ENCODE measurements around the gene SMOC1. TPM values are rescaled to one million over a fixed set of nuclear protein-coding genes. Genes with fewer than 3 reads are reported as not detected.

SMOC1 gene
- total RNA-seq, 1 donor from 2014 or later, result 89.3 TPM

DNA sequence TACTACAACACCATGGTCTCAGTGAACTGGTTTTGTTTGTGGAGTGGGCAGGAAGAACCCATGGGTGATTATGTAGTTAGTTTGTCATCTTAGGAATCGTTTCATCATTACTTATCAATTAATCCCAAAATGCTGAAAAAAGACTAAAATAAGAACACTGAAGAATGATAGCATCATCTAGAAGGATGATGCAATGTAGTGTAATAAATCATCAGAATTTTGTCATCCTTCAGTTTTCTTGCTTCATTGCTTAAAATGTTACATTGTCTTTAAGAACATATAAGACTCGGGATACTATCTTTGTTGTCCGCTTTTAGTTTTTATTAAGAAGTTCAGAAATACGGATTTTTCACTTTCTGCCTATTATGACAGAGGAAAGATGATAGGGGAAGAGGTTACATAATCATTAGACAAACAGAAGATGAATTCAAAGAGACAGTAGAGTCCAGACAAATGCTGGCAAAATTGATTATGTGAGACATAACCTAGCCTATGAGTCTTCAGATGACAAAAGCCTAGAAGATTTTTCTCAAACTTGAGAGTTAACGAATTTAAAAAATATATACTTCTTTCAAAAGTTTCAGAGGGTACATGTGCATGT is 10.8 kb upstream of the SMOC1 start:
- H3K4me2 ChIP-seq, result no peak overlapping the region
- peaks cover 27% of the 10 kb centered on the region for H3K9me3 Mint-ChIP-seq

DNA sequence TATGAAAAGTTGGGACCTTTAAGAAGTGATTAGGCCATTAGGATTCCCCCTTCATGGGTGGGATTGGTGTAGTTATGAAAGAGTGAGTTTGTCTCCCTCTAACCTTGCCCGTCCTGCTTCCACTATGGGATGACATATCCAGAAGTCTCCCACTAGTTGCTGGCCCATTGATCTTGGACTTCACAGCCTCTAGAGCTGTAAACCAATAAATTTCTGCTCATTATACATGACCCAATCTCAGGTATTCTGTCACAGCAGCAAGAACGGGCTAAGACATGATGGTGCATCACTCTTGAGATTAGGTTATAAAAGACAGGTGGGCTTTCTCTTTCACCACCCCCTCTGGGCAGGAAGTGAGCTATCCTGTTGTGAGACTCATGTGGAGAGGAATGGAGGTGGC is 8.6 kb upstream of the SMOC1 start:
- no peak for DNase-seq (ENCODE audit: low spot score)
- Histone ChIP-seq H3K27me3 (no peaks in the 10 kb centered on the region), H3K4me3 (no peak overlapping the region), H3K36me3 (no peaks in the 10 kb centered on the region), H3F3A (ENCODE audit: low read depth) (no peaks in the 10 kb centered on the region), H3K4me1 (peaks cover 12% of the 10 kb centered on the region), H3K79me2 (ENCODE audit: low read depth) (no peaks in the 10 kb centered on the region), H3K4me2 (no peak overlapping the region), H3K9me3 (ENCODE audit: low read depth) (peaks cover 3% of the 10 kb centered on the region), H3K27ac (no peak overlapping the region), H3K9ac (no peak overlapping the region), H2AFZ (replicated peaks) (no peak overlapping the region), H4K20me1 (ENCODE audit: low read depth) (no peaks in the 10 kb centered on the region)
- Mint-ChIP-seq H3K27ac (no peak overlapping the region), H3K27me3 (ENCODE audit: insufficient read depth, low read depth) (peaks cover 2% of the 10 kb centered on the region), H3K9me3 (peaks cover 15% of the 10 kb centered on the region), H3K36me3 (no peaks in the 10 kb centered on the region), H3K4me1 (no peaks in the 10 kb centered on the region), H3K4me3 (no peak overlapping the region)
- TF ChIP-seq EZH2phosphoT487 (IDR thresholded peaks at IDR 0.05) (no peak), EZH2 (IDR thresholded peaks at IDR 0.05) (no peak)
- TF ChIP-seq, protein P1, sequence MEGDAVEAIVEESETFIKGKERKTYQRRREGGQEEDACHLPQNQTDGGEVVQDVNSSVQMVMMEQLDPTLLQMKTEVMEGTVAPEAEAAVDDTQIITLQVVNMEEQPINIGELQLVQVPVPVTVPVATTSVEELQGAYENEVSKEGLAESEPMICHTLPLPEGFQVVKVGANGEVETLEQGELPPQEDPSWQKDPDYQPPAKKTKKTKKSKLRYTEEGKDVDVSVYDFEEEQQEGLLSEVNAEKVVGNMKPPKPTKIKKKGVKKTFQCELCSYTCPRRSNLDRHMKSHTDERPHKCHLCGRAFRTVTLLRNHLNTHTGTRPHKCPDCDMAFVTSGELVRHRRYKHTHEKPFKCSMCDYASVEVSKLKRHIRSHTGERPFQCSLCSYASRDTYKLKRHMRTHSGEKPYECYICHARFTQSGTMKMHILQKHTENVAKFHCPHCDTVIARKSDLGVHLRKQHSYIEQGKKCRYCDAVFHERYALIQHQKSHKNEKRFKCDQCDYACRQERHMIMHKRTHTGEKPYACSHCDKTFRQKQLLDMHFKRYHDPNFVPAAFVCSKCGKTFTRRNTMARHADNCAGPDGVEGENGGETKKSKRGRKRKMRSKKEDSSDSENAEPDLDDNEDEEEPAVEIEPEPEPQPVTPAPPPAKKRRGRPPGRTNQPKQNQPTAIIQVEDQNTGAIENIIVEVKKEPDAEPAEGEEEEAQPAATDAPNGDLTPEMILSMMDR (IDR thresholded peaks at IDR 0.05), result no peak

More for the DNA sequence above, 10.8 kb upstream of the SMOC1 start:
- no peaks in the 10 kb centered on the region for H3K36me3 ChIP-seq
- no peak overlapping the region for H3K9ac ChIP-seq
- no peak for DNase-seq (ENCODE audit: low spot score)
- H3K27me3 ChIP-seq, result no peaks in the 10 kb centered on the region
- TF ChIP-seq EZH2 (IDR thresholded peaks at IDR 0.05) (no peak), EZH2phosphoT487 (IDR thresholded peaks at IDR 0.05) (no peak)
- TF ChIP-seq, protein P1 (IDR thresholded peaks at IDR 0.05), result no peak
- H3K4me3 Mint-ChIP-seq, result no peak overlapping the region
- no peak overlapping the region for H2AFZ ChIP-seq (replicated peaks)
- H3K4me3 ChIP-seq, result no peak overlapping the region
- no peak overlapping the region for H3K27ac ChIP-seq
- H3K4me1 ChIP-seq, result peaks cover 12% of the 10 kb centered on the region
- H3K79me2 ChIP-seq (ENCODE audit: low read depth), result no peaks in the 10 kb centered on the region
- H3K9me3 ChIP-seq (ENCODE audit: low read depth), result peaks cover 3% of the 10 kb centered on the region
- no peaks in the 10 kb centered on the region for H4K20me1 ChIP-seq (ENCODE audit: low read depth)
- H3K27me3 Mint-ChIP-seq (ENCODE audit: insufficient read depth, low read depth), result peaks cover 12% of the 10 kb centered on the region
- H3F3A ChIP-seq (ENCODE audit: low read depth), result no peaks in the 10 kb centered on the region
- no peaks in the 10 kb centered on the region for H3K4me1 Mint-ChIP-seq
- H3K36me3 Mint-ChIP-seq, result no peaks in the 10 kb centered on the region
- H3K27ac Mint-ChIP-seq, result no peak overlapping the region

DNA sequence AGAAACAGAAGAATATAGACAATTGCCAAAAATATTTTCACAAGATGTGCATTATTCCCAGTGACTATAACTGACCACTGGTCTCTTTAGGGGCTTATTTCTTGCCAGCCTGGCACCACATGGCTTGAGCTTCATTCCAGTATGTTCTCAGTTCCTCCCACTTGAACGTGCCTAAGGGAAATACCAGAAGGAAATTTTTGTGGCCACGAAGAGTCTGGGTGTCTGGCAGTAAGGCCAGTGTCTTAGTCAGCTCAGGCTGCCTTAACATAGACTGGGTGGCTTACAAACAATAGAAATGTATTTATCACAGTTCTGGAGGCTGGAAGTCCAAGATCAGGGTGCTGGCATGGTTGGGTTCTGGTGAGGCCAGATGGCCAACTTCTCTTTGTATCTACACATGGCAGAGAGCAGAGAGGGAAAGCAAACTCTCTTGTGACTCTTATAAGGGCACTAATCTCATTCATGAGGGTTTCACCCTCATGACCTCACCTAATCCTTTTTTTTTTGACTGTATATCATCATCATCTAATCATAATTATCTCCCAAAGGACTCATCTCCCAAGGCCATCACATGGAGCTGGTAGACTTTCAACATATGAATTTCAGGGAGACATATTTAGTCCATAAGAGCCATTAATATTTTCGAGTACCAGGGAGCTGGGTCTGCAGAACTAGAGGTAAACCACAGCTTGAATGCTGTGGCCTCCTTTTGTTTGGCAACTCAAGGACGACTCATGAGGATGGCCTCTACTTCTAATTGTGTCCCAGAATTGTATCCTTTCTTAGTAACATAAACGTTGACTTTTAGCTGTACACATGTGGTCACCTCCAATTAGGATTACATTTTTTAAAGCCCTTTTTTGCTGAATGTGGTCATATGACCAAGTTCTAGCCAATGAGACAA is 5.1 kb upstream of the SMOC1 start:
- Mint-ChIP-seq H3K9me3 (peaks cover 6% of the 10 kb centered on the region), H3K27ac (no peak overlapping the region), H3K4me1 (peaks cover 15% of the 10 kb centered on the region), H3K4me3 (no peak overlapping the region), H3K36me3 (no peaks in the 10 kb centered on the region), H3K27me3 (ENCODE audit: insufficient read depth, low read depth) (no peaks in the 10 kb centered on the region)
- Histone ChIP-seq H3K27me3 (no peaks in the 10 kb centered on the region), H4K20me1 (ENCODE audit: low read depth) (no peaks in the 10 kb centered on the region), H3F3A (ENCODE audit: low read depth) (peaks cover 12% of the 10 kb centered on the region), H3K36me3 (no peaks in the 10 kb centered on the region), H3K4me2 (no peak overlapping the region), H3K9ac (no peak overlapping the region), H3K9me3 (ENCODE audit: low read depth) (no peaks in the 10 kb centered on the region), H3K4me1 (peaks cover 9% of the 10 kb centered on the region), H2AFZ (replicated peaks) (no peak overlapping the region), H3K79me2 (ENCODE audit: low read depth) (no peaks in the 10 kb centered on the region), H3K4me3 (no peak overlapping the region), H3K27ac (no peak overlapping the region)
- TF ChIP-seq EZH2 (IDR thresholded peaks at IDR 0.05), result no peak
- no peak for TF ChIP-seq EZH2phosphoT487 (IDR thresholded peaks at IDR 0.05)
- TF ChIP-seq, protein P1 (IDR thresholded peaks at IDR 0.05), result no peak
- no peak for DNase-seq (ENCODE audit: low spot score)
